ENCODE measurements around the gene MSRB1.
"Not testable (repeated sequence)": the region's sequence is repeated elsewhere in the genome, so short reads cannot be mapped to it uniquely, and the experiment has no call there.

Gene MSRB1

GRCh38 chr16:1899641-1900451 lies 43.2 kb downstream of the MSRB1 start:
- Mint-ChIP-seq H3K27me3 (ENCODE audit: low read depth) (peaks cover 4% of the 10 kb centered on the region), H3K9me3 (no peaks in the 10 kb centered on the region), H3K4me3 (no peak overlapping the region), H3K4me1 (ENCODE audit: low read depth) (no peaks in the 10 kb centered on the region), H3K36me3 (ENCODE audit: low read depth) (no peaks in the 10 kb centered on the region), H3K27ac (no peak overlapping the region)

GRCh38 chr16:1897692-1898091 lies 45.3 kb downstream of the MSRB1 start:
- H3K4me3 Mint-ChIP-seq; H3K27ac Mint-ChIP-seq; H3K36me3 Mint-ChIP-seq (ENCODE audit: low read depth); H3K4me1 Mint-ChIP-seq (ENCODE audit: low read depth); H3K27me3 Mint-ChIP-seq (ENCODE audit: low read depth); H3K9me3 Mint-ChIP-seq: not testable (repeated sequence)

- H3K4me1 Mint-ChIP-seq (ENCODE audit: low read depth), result no peaks in the 10 kb centered on the region
- H3K27me3 Mint-ChIP-seq (ENCODE audit: low read depth), result peaks cover 5% of the 10 kb centered on the region
- no peak overlapping the region for H3K27ac Mint-ChIP-seq
- no peaks in the 10 kb centered on the region for H3K36me3 Mint-ChIP-seq (ENCODE audit: low read depth)
- H3K9me3 Mint-ChIP-seq, result no peaks in the 10 kb centered on the region
- no peak overlapping the region for H3K4me3 Mint-ChIP-seq
These were observed 46.9 kb downstream of the MSRB1 start for GRCh38 chr16:1895949-1896675.

- H3K27me3 Mint-ChIP-seq (ENCODE audit: low read depth), result peaks cover 9% of the 10 kb centered on the region
- H3K4me3 Mint-ChIP-seq, result no peak overlapping the region
- no peaks in the 10 kb centered on the region for H3K9me3 Mint-ChIP-seq
- no peaks in the 10 kb centered on the region for H3K4me1 Mint-ChIP-seq (ENCODE audit: low read depth)
- no peak overlapping the region for H3K27ac Mint-ChIP-seq
- H3K36me3 Mint-ChIP-seq (ENCODE audit: low read depth), result no peaks in the 10 kb centered on the region
These were observed 47.9 kb downstream of the MSRB1 start for GRCh38 chr16:1895068-1895467.

- H3K9me3 Mint-ChIP-seq, result no peaks in the 10 kb centered on the region
- H3K4me1 Mint-ChIP-seq (ENCODE audit: low read depth), result no peaks in the 10 kb centered on the region
- H3K4me3 Mint-ChIP-seq, result no peak overlapping the region
- no peak overlapping the region for H3K27ac Mint-ChIP-seq
- H3K27me3 Mint-ChIP-seq (ENCODE audit: low read depth), result peaks cover 13% of the 10 kb centered on the region
- no peaks in the 10 kb centered on the region for H3K36me3 Mint-ChIP-seq (ENCODE audit: low read depth)
These were observed 52.3 kb downstream of the MSRB1 start for GRCh38 chr16:1890708-1891050.

GRCh38 chr16:1890024-1890707 lies 52.8 kb downstream of the MSRB1 start:
- Mint-ChIP-seq H3K27ac (no peak overlapping the region), H3K9me3 (no peaks in the 10 kb centered on the region), H3K4me1 (ENCODE audit: low read depth) (no peaks in the 10 kb centered on the region), H3K36me3 (ENCODE audit: low read depth) (no peaks in the 10 kb centered on the region), H3K27me3 (ENCODE audit: low read depth) (peaks cover 15% of the 10 kb centered on the region), H3K4me3 (no peak overlapping the region)
